Smooth muscle cell of the brain vasculature (primary cell): ENCODE measurements around the gene SCLT1.
A peak's percentile ranks its signal among the peaks of the same experiment; 100 is the strongest.

Experiments
- DNase-seq: peaks from one replicate; pipeline ENCODE4 v3.0.0-alpha.2; 2012; ENCODE audit warnings: low read depth, low spot score

Gene SCLT1

DNA sequence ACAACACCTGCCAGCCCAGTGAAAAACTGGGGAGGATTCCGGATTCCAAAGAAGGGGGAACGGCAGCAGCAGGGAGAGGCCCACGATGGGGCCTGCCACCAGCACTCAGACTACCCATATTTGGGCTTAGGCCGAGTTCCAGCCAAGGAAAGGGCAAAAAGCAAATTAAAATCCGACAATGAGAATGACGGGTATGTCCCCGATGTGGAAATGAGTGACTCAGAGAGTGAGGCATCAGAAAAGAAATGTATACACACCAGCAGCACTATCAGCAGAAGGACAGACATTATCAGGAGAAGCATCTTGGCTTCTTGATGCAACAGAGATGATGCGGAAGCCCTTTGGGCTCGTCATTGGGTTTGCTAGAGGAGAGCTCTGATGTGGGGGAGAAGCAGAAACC is 221.4 kb downstream of the SCLT1 start:
- DNase-seq: no peak

- no peak for DNase-seq
These were observed 223.4 kb downstream of the SCLT1 start for GRCh38 chr4:128869776-128870509.

- no peak for DNase-seq
These were observed 224.6 kb downstream of the SCLT1 start for GRCh38 chr4:128868758-128869157.

GRCh38 chr4:128866691-128867090 is 226.6 kb downstream of the SCLT1 start:
- no peak for DNase-seq

DNA sequence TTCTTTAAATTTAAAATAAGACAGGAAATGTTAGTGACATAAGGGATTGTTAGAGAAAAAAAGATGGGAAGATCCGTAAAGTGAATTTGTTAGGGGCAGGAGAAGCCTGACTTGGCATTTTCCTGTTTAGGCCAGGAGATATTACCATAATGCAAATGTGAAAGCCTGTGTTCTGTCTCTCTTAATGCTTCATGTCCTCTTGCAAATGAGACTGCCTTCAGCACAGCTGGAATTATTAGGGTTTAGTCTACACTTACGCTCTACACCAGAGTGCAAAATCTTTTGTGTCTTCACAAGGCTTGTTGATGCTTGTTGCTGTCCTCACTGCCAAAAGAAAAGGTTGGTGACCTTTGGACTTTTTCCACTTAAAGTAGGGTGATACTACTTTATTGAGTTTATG is 227.1 kb downstream of the SCLT1 start:
- no peak for DNase-seq

- no peak for DNase-seq
These were observed 228.2 kb downstream of the SCLT1 start for GRCh38 chr4:128865132-128865531.

GRCh38 chr4:128863312-128864075 is 229.8 kb downstream of the SCLT1 start:
- DNase-seq: peak; percentile 75

GRCh38 chr4:128862608-128863311 is 230.6 kb downstream of the SCLT1 start:
- no peak for DNase-seq

DNA sequence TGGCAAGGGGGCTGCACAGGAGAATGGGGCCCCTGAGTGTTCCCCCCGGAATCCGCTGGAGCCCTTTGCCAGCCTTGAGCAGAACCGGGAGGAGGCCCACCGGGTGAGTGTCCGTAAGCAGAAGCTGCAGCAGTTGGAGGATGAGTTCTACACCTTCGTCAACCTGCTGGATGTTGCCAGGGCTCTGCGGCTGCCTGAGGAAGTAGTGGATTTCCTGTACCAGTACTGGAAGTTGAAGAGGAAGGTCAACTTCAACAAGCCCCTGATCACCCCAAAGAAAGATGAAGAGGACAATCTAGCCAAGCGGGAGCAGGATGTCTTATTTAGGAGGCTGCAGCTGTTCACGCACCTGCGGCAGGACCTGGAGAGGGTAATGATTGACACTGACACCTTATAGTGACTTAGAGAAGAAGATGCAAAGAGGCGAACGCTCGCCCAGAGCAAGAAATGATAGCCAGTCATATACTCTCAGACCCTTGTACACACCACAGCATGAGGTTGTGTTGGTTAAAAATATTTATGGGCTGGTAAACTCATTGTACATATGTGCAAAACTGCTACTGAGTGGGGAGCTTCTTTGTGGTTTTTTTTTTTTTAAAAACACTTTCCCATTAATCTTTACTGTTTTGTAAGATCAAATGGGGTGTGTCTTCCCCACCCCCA is 231.4 kb downstream of the SCLT1 start:
- no peak for DNase-seq

DNA sequence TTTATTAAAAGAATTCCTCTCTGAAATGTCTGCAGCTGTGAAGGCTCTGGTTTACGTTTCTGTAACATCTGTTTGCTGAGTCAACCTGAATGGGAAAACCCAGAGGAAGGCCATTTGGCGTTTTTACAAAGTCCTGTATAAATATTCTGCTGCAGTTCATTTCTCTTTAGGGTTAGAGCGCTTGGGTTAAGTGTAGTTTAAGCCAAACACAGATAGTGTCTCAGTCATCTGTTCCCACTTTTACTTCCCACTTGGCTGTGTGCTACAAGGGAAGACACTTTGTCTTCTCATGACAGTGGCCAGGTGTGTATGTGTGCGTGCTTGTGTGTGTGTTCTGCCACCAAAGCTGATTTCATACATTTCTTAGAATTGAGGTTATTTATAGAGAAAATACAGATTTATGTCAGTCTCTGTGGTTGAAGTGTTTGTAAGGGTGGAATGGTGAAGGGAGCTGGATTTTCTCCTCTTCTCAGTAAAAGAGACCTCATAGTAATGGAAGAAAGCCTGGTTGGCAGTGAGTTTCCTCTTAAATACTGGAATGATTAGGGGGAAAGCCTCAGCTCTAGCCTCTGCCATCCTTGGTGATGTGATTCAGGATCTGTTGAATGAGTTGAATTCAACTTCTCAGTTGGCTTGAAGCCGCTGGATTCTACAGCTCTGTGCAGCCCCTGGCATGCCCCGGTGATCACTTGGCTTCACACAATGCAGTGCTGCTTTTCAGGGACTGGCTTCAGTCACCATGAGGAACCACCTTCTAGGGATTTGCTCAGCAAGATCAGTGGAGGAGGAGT is 233.3 kb downstream of the SCLT1 start:
- DNase-seq: no peak

- no peak for DNase-seq
These were observed 234.3 kb downstream of the SCLT1 start for GRCh38 chr4:128858879-128859671.

- no peak for DNase-seq
These were observed 237.1 kb downstream of the SCLT1 start for GRCh38 chr4:128856246-128856645.

- DNase-seq: no peak
These were observed 237.7 kb downstream of the SCLT1 start for GRCh38 chr4:128855621-128856020.

- DNase-seq: no peak
These were observed 238.9 kb downstream of the SCLT1 start for GRCh38 chr4:128854433-128854832.

GRCh38 chr4:128853741-128854140 is 239.6 kb downstream of the SCLT1 start:
- no peak for DNase-seq

DNA sequence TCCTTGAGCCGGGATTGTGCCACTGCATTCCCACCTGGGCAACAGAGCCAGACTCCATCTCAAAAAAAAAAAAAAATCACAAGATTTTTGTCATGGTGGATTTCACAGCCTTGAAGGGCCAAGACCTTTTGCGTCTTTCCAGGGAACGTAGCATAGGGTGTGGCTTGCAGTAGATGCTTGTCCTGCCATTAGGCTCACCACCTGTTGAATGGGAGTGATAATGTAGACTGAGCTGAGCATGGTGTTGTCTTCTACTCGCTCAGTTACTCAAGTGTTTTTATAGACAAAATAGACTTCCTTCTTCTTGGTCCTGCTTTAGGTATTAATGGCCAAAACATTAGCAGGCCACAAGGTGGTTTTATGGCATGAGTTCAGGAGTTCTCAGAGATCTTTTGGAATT is 243.1 kb downstream of the SCLT1 start:
- DNase-seq: no peak

GRCh38 chr4:128848461-128848860 is 244.9 kb downstream of the SCLT1 start:
- DNase-seq: peak; percentile 85

- no peak for DNase-seq
These were observed 246.1 kb downstream of the SCLT1 start for GRCh38 chr4:128847082-128847724.

DNA sequence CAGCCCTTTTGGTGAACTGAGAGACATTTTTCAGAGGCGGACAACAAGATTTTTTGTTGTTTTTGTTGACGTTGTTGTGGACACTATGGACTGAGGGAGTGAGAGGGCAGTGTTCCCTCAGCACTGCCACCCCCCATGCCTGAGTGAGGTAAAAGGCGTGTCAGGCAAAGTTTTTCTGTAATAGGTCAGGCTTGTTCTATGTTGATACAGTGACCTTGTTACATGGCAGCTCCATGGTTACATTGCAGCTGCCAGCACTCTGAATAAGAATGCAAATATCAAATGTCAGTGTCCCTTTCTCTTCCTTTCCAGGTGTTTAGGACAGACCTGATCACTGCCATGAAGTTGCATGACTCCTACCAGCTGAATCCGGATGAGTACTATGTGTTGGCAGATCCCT is 247.3 kb downstream of the SCLT1 start:
- DNase-seq: no peak

DNA sequence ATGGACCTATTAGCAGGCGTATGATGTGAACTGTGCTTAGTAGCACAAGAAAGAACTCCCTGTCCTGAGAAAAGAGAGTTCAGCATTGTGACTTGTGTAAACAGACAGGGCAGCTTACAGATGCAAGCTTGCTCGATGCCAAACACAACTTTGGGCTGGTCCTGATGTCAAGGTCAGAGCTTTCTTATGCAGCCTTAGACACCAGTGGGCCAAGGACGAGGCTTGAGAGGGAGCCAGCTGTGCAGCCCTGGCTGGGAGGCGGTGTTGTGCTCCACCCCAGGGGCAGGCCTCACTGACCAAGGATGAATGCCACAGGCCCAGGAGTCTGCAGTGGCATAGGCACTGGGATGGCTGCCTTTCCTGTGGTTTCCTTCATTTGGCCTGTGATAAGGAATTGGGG is 248.4 kb downstream of the SCLT1 start:
- peak; percentile 80 for DNase-seq
